Transverse colon (tissue), 4 donors: ENCODE results near the gene DIS3L.

Source experiments
- EP300 ChIP-seq: sonication (generic); formaldehyde crosslinking; IDR thresholded peaks from one replicate; pipeline ENCODE4 v1.6.1; 2017; ENCODE audit warnings: antibody characterized with exemption, low read depth
- POLR2A ChIP-seq: fragments of 450-650 bp; IDR thresholded peaks from one replicate; pipeline ENCODE4 v1.6.1; 2016; ENCODE audit warnings: antibody characterized with exemption, mild to moderate bottlenecking, moderate library complexity
- POLR2AphosphoS5 ChIP-seq, 3 donors: sonication (generic); formaldehyde crosslinking; IDR thresholded peaks; one replicate each; pipeline ENCODE4 v1.6.1; 2016; ENCODE audit warnings: antibody characterized with exemption in 3 of 3
- TF ChIP-seq, protein P1 (sequence below), 5 experiments: fragments of 200-600 bp in 3 of 5; fragments of 450-650 bp in 2 of 5; sonication (generic) in 3 of 5; IDR thresholded peaks; 1 replicate in 2 of 5; 2 replicates in 3 of 5; pipeline ENCODE4 v1.5.1; 2016 to 2017; ENCODE audit warnings: antibody characterized with exemption in 5 of 5, inconsistent platforms in 3 of 5, mild to moderate bottlenecking in 2 of 5, moderate library complexity in 1 of 5

DNA sequence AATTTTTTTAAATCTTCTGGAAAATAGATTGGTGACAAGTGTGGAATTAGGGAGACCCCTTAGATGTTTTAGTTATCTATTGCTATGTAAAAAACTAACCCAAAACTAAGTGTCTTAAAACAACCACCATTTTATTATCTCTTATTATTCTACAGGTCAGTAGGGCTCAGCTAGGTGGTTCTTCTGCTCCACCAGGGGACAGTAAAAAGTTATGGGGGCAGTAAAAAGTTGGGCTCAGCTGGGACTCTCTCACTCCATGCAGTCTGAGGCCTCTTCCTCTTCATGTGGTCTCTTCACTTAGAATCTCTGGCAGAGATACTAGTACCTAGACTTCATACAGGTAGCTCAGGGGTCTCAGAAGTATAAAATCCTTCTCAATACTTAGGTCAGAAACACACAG lies 18.0 kb upstream of the DIS3L start:
- TF ChIP-seq, protein P1, sequence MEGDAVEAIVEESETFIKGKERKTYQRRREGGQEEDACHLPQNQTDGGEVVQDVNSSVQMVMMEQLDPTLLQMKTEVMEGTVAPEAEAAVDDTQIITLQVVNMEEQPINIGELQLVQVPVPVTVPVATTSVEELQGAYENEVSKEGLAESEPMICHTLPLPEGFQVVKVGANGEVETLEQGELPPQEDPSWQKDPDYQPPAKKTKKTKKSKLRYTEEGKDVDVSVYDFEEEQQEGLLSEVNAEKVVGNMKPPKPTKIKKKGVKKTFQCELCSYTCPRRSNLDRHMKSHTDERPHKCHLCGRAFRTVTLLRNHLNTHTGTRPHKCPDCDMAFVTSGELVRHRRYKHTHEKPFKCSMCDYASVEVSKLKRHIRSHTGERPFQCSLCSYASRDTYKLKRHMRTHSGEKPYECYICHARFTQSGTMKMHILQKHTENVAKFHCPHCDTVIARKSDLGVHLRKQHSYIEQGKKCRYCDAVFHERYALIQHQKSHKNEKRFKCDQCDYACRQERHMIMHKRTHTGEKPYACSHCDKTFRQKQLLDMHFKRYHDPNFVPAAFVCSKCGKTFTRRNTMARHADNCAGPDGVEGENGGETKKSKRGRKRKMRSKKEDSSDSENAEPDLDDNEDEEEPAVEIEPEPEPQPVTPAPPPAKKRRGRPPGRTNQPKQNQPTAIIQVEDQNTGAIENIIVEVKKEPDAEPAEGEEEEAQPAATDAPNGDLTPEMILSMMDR (IDR thresholded peaks at IDR 0.05), result no peak
- TF ChIP-seq POLR2AphosphoS5 (IDR thresholded peaks at IDR 0.05) (no peak), POLR2A (no peak), EP300 (no peak)
